Stomach (tissue), 4 donors: ENCODE results near the gene PRRC2C.

Source experiments
- POLR2A ChIP-seq, 4 donors: fragments of 450-650 bp; IDR thresholded peaks; one replicate each; pipeline ENCODE4 v1.6.1; 2016; ENCODE audit warnings: antibody characterized with exemption in 4 of 4, control low read depth in 2 of 4, mild to moderate bottlenecking in 1 of 4, moderate library complexity in 1 of 4
- TF ChIP-seq, protein P1 (sequence below), 7 experiments: fragments of 450-650 bp in 4 of 7; fragments of 200-600 bp in 3 of 7; sonication (generic) in 3 of 7; IDR thresholded peaks; one replicate each; pipeline ENCODE4 v1.5.1; 2016 to 2019; ENCODE audit warnings: antibody characterized with exemption in 7 of 7, control low read depth in 2 of 7, mild to moderate bottlenecking in 1 of 7

DNA sequence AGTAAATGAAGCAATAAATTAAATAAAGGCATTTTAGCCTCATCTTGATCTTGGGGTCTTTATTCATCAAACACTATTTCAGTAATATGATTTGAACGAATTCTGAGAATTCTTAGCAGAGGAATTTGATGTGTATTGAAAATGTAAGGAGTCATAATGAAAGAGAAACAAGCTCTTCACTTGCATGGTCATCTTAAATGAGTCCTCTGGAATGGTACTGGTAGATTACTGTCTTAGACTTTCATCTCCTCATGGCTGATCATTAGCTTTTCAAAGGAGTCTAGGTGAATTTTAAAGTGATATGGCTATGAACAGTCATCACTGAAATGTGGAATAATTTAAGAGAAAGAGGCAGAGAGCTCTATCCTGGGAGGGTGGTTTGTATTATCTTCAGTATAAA is 30.0 kb downstream of the PRRC2C start:
- TF ChIP-seq, protein P1, sequence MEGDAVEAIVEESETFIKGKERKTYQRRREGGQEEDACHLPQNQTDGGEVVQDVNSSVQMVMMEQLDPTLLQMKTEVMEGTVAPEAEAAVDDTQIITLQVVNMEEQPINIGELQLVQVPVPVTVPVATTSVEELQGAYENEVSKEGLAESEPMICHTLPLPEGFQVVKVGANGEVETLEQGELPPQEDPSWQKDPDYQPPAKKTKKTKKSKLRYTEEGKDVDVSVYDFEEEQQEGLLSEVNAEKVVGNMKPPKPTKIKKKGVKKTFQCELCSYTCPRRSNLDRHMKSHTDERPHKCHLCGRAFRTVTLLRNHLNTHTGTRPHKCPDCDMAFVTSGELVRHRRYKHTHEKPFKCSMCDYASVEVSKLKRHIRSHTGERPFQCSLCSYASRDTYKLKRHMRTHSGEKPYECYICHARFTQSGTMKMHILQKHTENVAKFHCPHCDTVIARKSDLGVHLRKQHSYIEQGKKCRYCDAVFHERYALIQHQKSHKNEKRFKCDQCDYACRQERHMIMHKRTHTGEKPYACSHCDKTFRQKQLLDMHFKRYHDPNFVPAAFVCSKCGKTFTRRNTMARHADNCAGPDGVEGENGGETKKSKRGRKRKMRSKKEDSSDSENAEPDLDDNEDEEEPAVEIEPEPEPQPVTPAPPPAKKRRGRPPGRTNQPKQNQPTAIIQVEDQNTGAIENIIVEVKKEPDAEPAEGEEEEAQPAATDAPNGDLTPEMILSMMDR (IDR thresholded peaks at IDR 0.05): no peak
- TF ChIP-seq POLR2A (IDR thresholded peaks at IDR 0.05): no peak
